ENCODE results near the gene USP3. TPM values are rescaled to one million over a fixed set of nuclear protein-coding genes. Genes with fewer than 3 reads are reported as not detected.

USP3 gene
- total RNA-seq, 2 experiments from 2014 or later: 34.6 to 53.0 TPM

DNA sequence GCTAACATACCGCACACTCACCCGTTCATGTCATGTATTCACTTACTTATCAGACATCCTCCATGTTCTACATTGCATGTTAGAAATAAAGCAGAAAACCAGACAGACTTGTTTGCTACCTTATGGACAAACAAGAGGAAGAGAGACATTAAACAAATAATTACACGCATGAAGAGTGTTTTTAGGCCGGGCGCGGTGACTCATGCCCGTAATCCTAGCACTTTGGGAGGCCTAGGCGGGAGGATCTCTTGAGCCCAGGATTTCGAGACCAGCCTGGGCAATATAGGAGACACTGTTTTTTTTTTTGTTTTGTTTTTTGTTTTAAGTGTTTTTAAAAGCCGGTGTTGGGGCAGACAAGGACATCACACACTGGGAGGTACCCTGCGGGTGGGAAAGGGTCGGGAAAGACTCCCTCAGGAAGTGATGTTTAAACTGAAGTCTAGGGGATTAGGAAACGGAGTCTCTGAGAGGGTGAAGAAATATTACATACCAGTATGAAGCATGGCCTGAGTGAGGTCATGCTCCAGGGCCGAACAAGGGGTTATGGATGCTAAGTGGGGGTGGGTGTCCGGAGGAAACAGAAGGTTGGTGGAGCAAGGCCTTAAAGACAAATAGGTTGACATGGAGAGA is 2.1 kb upstream of the USP3 start:
- POLR2A ChIA-PET: interaction anchor here (0.5 to 1.5 kb wide), 8 partner anchors 13 to 589 kb away, joined by 3 to 9 read pairs (median 4); no protein-coding TSS in a partner anchor
- Histone ChIP-seq H3K4me2 (ENCODE audit: low read length) (peak overlapping the region; percentile 83), H3K9me3 (ENCODE audit: low read length) (no peaks in the 10 kb centered on the region), H3K9me2 (ENCODE audit: insufficient read depth, low read length) (no peaks in the 10 kb centered on the region), H3K79me2 (ENCODE audit: insufficient read depth, low read depth, low read length) (peaks cover 25% of the 10 kb centered on the region), H4K20me1 (ENCODE audit: insufficient read depth, low read length) (peaks cover 12% of the 10 kb centered on the region), H3K27ac (ENCODE audit: low read depth, low read length, poor library complexity, severe bottlenecking) (peak overlapping the region; percentile 77), H2AFZ (ENCODE audit: low read length) (peak overlapping the region; percentile 96; the same call in 1 of the 2 replicates), H3K4me3 (ENCODE audit: low read depth, low read length, poor library complexity, severe bottlenecking) (peak overlapping the region; percentile 72), H3K4me1 (ENCODE audit: insufficient read depth, low read length, poor library complexity, severe bottlenecking) (peaks cover 71% of the 10 kb centered on the region), H3K36me3 (ENCODE audit: insufficient read depth, low read length) (no peaks in the 10 kb centered on the region)
- BruUV-seq (replicated peaks): no TSS peak
- intact Hi-C loops (cut with micrococcal nuclease; ENCODE audit: unreplicated experiment): loop anchor here (10.0 kb wide), 1 partner anchor 307 kb away; no protein-coding TSS in a partner anchor
- DNase-seq (ENCODE audit: low spot score): no peak
- TF ChIP-seq, protein P1, sequence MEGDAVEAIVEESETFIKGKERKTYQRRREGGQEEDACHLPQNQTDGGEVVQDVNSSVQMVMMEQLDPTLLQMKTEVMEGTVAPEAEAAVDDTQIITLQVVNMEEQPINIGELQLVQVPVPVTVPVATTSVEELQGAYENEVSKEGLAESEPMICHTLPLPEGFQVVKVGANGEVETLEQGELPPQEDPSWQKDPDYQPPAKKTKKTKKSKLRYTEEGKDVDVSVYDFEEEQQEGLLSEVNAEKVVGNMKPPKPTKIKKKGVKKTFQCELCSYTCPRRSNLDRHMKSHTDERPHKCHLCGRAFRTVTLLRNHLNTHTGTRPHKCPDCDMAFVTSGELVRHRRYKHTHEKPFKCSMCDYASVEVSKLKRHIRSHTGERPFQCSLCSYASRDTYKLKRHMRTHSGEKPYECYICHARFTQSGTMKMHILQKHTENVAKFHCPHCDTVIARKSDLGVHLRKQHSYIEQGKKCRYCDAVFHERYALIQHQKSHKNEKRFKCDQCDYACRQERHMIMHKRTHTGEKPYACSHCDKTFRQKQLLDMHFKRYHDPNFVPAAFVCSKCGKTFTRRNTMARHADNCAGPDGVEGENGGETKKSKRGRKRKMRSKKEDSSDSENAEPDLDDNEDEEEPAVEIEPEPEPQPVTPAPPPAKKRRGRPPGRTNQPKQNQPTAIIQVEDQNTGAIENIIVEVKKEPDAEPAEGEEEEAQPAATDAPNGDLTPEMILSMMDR (conservative IDR thresholded peaks at IDR 0.05; ENCODE audit: low read length): 0 out of 2 replicates have a peak, but pooled peaks have one; percentile 3
- TF ChIP-seq EZH2phosphoT487 (IDR thresholded peaks at IDR 0.05; ENCODE audit: borderline replicate concordance, low read depth, low read length): no peak
- CTCF ChIA-PET (ENCODE audit: unreplicated experiment): no interaction called here

DNA sequence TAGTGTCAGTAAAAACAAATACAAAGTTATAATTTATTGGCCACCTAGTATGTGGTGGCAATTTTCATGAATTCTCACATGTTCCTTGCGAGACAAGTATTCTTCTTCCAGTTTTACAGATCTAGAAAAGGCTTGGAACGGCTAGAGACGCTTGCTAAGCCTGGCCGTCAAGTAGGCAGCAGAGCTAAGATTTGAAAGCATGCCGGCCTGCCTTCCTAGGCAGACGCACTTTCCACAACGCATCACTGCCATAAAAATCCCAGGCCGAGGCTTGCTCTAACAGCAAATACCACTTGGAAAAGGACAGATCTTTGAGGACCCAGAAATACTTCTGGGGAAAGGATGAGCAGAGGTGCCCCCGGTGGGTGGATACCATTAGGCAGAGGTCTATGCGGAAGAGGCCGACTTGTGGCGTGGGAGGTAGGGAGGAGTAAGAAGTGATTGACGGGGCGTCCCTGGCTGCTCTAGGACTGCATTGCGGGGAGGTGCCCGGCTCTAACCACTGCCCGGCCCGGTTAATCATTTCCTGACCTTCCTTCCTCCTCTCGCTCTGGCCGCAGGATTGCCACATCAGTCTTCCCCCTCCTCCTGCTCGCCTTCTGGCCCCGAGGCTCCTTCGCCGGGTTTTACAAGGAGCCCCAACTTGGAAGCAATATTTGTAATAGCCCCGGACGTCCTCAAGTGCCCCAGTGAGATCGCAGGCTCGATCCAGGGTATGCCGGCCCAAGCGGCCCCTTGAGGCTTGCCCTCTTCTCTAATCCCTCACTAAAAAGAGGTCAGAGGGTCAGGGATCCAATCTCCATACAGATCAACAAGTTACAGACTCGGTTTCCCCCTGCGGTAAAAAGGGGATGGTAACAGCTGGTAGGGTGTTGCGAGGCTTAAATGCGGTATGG is 1.3 kb upstream of the USP3 start:
- ChIA-PET POLR2A (interaction anchor here (0.7 to 2.9 kb wide), 8 partner anchors 10 to 55 kb away, joined by 3 to 30 read pairs (median 3); no protein-coding TSS in a partner anchor), CTCF (ENCODE audit: unreplicated experiment) (interaction anchor here (0.6 to 1.4 kb wide), 2 partner anchors 19 to 60 kb away, joined by 3 to 4 read pairs; no protein-coding TSS in a partner anchor)
- Histone ChIP-seq H3K4me2 (ENCODE audit: low read length) (peak overlapping the region; percentile 83), H3K27ac (ENCODE audit: low read depth, low read length, poor library complexity, severe bottlenecking) (peak overlapping the region; percentile 77), H2AFZ (ENCODE audit: low read length) (peak overlapping the region; percentile 61), H3K9me3 (ENCODE audit: low read length) (no peaks in the 10 kb centered on the region), H3K4me1 (ENCODE audit: insufficient read depth, low read length, poor library complexity, severe bottlenecking) (peaks cover 70% of the 10 kb centered on the region), H3K79me2 (ENCODE audit: insufficient read depth, low read depth, low read length) (peaks cover 33% of the 10 kb centered on the region), H3K36me3 (ENCODE audit: insufficient read depth, low read length) (no peaks in the 10 kb centered on the region), H3K9me2 (ENCODE audit: insufficient read depth, low read length) (no peaks in the 10 kb centered on the region), H4K20me1 (ENCODE audit: insufficient read depth, low read length) (peaks cover 17% of the 10 kb centered on the region), H3K4me3 (ENCODE audit: low read depth, low read length, poor library complexity, severe bottlenecking) (peak overlapping the region; percentile 72)
- intact Hi-C loops (cut with micrococcal nuclease; ENCODE audit: unreplicated experiment): loop anchor here (1.0 to 10.0 kb wide), 2 partner anchors 28 to 308 kb away; no protein-coding TSS in a partner anchor
- TSS peak; percentile 59 for BruUV-seq (replicated peaks)
- no peak for TF ChIP-seq EZH2phosphoT487 (IDR thresholded peaks at IDR 0.05; ENCODE audit: borderline replicate concordance, low read depth, low read length)
- TF ChIP-seq, protein P1 (conservative IDR thresholded peaks at IDR 0.05; ENCODE audit: low read length): 0 out of 2 replicates have a peak, but pooled peaks have one; percentile 3
- peak; percentile 85 for DNase-seq (ENCODE audit: low spot score)
